HG02938 (cell line): ENCODE results near the gene FRMPD2.
"Not testable (repeated sequence)": the region's sequence is repeated elsewhere in the genome, so short reads cannot be mapped to it uniquely, and the experiment has no call there.

Source experiments
- ATAC-seq: cut with Tn5 transposase; IDR thresholded peaks from one replicate; pipeline ENCODE4 v1.9.1; 2021; ENCODE audit warnings: mild to moderate bottlenecking, moderate library complexity; ENCODE audit not compliant: unreplicated experiment

Gene FRMPD2

DNA sequence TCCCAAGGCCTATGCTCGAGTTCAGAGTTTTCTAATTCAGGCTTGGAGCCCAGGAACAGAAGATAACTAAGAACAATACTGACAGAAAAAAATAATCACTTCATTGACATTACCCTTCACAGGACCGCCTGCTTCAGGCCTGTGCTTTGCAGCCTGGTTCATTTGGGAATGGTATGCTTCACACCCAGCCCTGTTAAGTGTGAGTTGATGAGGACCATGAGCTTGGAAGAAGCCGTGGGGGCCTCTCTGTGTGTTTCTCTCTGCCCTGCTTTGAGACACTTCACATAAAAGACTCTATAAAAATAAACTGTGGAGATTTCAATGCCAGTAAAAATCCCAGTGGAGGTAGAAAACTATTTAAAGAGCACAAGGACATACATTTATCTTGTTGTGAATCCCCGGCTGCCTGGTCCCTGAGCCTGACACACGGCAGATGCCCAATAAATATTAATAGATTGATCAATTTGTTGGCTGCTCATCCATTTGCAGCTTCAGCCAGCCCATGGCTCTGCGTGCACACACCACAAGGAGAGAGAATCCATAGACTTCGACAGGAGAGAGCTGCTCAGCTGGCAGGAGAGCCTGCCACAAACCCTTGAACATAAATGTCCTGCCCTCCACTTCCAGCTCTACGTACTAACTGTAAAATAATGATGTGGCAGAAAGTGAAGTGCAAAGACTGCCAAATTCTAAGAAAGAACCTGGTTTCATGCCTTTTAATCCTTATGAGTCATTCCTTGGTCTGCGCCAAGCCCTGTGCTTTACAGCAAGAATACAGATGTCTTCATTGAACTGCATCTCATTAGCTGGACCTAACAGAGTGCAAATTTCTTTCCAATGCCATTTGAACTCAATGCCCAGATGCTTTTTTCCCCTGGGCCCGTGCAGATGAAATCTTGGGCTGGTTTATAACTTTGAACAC is 130.5 kb downstream of the FRMPD2 start:
- ATAC-seq, result not testable (repeated sequence)

DNA sequence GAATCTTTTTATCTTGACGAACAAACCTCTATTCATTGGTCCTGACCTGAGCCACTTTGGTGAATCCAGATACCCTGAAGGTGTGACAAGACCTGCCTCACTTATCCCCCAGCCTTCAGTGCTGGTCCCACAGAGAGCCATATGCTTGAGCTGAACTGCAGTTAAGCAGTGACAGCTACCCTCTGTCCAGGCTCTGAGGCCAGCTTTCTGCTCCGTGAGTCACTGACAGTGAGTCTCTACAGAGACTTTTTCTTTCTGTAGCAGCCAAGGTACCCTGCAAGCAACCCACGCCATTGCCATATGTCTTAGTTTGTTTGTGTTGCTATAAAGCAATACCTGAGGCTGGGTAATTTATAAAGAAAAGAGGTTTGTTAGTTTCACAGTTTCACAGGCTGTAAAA is 133.5 kb downstream of the FRMPD2 start:
- not testable (repeated sequence) for ATAC-seq

DNA sequence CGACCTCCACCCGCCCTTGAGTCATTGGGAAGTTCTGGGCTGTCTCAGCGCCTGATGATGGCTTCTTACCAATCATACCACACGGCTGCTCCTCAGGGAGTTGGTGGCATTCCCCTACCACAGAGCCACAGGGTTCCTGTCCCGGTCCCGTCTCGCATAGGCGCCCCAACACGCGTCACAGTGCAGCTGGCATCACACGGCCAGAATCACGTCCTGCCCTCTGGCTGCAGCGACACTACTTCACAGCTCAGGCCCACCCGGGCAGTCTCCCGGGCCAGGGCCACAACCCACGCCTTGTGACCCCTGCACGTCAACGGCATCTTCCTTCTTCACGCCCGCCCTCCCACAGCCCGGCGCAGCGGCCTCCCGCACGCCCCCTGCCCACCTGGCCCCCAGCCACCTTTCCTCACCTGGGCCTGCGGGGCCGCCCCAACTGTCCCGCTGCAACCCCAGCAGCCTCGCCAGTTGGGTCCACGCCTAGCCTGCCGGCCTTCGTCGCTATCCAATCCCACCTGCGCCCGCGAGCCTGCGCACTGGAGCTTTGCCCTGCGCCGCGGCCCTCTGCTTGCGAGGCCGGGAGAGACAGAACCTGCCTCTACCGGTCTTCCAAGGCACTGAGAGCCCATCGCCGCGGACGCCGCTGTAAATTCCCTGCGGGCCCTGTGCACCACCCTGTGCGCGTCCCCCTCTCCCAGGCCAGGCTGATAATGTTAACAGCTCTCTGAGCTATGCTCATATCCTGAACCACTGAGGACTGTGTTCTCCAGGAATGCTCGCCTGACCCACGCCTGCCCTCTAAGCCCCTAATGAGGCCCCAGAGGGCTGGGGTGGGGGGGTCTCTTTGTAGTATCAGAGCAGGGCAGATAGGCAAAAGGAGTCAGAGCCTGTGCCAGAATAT is 134.3 kb downstream of the FRMPD2 start:
- not testable (repeated sequence) for ATAC-seq

DNA sequence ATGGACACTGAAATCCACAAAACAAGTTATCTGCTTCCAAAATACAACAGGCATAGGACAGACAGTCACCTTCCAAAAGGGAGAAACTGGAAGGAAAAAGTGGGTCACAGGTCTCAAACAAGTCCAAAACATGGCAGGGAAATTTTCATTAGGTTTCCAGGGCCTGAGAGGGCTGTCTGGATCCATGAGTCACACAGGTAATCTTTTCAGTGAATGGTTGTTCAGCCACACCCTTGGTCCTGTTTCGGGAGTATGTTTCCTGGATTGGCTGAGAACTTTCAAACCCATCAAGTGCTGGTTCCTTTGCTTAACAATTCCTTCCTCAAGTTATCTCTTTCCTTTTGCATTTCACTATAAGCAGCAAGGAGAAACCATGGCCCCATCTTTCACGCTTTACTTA is 145.5 kb downstream of the FRMPD2 start:
- ATAC-seq, result not testable (repeated sequence)

DNA sequence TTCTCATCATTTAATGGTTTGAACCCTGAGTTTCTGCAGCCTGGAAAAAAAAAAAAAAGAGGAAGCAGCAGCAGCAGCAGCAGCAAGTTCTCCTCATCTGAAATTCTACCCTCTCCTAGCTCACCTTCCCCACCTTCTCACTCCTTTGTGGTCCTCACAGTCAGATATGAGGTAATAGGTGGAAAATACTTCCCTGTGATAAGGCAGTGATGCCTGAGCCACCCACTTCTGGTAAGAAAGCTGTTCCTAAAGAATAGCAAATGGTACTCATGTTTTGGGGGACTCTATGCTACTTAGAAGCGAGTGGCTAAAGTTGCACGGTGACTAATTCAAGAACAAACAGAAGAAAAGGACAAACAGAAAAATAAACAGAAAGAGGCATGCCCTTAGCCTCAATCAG is 148.2 kb downstream of the FRMPD2 start:
- not testable (repeated sequence) for ATAC-seq

DNA sequence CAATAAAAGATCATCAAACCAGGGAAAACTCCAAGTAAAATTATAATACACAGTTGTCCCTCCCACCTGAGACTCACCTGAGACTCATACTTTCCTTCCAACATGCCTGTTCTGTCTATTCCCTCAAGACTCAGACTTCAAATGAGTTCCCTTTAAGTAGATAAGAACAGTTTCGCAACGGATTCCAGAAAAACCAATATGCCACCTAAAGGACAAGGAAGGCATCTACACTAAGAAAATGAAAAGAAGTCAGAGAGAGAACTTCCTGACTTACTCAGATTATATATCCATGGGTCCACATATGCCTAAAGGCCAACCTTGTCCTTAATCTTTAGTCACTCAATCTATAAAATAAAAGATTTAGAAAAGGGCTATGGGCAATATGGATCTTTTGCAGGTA is 148.9 kb downstream of the FRMPD2 start:
- not testable (repeated sequence) for ATAC-seq

DNA sequence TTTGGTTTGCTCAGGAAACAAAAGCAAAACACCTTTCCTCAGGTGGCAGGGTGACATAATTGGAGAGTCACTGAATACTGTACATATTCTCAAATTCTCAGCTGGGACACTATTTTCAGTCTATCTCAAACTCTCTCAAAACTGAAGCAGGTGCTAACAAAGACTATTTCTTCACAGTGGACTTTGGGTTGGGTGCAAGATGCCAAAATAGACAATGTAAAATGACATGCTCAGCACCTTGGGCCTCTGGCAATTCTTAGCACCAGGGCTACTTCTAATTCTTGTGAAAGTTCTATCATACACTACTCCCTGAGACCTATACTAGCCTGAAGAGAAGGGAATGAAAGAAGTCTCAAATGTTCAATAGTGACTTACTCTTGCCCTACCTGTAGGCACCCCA is 151.9 kb downstream of the FRMPD2 start:
- not testable (repeated sequence) for ATAC-seq

DNA sequence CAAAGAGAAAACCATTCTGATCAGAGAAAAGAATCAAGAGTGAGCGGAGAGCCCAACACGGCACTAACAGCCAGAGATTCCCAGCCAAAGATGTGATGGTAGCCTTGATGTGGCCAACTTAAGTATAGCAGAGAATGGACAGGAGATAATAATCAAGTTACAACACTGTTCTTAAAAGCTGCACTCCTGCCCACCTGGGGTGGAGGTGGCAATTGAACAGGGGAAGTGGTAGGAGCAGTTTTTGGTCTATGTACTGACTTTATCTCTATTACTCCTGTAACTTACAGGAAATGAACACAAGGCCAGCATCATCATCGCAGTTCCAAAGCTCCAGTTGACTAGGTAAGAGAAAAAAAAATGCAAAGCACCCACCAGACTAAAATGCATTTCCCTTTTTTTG is 164.2 kb downstream of the FRMPD2 start:
- ATAC-seq, result not testable (repeated sequence)
